BE2C (cell line): ENCODE measurements around the gene PRSS16.
"Not testable (repeated sequence)": the region's sequence is repeated elsewhere in the genome, so short reads cannot be mapped to it uniquely, and the experiment has no call there.

Source experiments
- DNase-seq: peaks from one replicate; pipeline ENCODE4 v3.0.0-alpha.2; 2020
- H3K27me3 ChIP-seq: fragments of 250-450 bp; sonication (Bioruptor Pico); 2 replicates; pipeline ENCODE4 v1.5.1; 2020; ENCODE audit warnings: mild to moderate bottlenecking
- H3K36me3 ChIP-seq: fragments of 250-450 bp; sonication (Bioruptor Pico); 2 replicates; pipeline ENCODE4 v1.5.1; 2020; ENCODE audit warnings: mild to moderate bottlenecking
- H3K4me1 ChIP-seq: fragments of 250-450 bp; sonication (Bioruptor Pico); 2 replicates; pipeline ENCODE4 v1.5.1; 2020
- H3K4me3 ChIP-seq: 2 replicates; pipeline ENCODE4 v1.5.1; 2011; ENCODE audit warnings: low read depth, low read length
- H3K9me3 ChIP-seq: fragments of 250-450 bp; sonication (Bioruptor Pico); 2 replicates; pipeline ENCODE4 v1.5.1; 2020
- TF ChIP-seq, protein P1 (sequence below): IDR thresholded peaks from 2 replicates; pipeline ENCODE4 v1.5.1; 2012; ENCODE audit warnings: mild to moderate bottlenecking, low read depth, low read length

The PRSS16 gene

GRCh38 chr6:27260836-27261375 lies 13.4 kb downstream of the PRSS16 start:
- Histone ChIP-seq H3K4me1 (no peaks in the 10 kb centered on the region), H3K27me3 (peaks cover 55% of the 10 kb centered on the region), H3K36me3 (no peaks in the 10 kb centered on the region), H3K4me3 (no peak overlapping the region), H3K9me3 (no peaks in the 10 kb centered on the region)
- DNase-seq, result no peak
- TF ChIP-seq, protein P1, sequence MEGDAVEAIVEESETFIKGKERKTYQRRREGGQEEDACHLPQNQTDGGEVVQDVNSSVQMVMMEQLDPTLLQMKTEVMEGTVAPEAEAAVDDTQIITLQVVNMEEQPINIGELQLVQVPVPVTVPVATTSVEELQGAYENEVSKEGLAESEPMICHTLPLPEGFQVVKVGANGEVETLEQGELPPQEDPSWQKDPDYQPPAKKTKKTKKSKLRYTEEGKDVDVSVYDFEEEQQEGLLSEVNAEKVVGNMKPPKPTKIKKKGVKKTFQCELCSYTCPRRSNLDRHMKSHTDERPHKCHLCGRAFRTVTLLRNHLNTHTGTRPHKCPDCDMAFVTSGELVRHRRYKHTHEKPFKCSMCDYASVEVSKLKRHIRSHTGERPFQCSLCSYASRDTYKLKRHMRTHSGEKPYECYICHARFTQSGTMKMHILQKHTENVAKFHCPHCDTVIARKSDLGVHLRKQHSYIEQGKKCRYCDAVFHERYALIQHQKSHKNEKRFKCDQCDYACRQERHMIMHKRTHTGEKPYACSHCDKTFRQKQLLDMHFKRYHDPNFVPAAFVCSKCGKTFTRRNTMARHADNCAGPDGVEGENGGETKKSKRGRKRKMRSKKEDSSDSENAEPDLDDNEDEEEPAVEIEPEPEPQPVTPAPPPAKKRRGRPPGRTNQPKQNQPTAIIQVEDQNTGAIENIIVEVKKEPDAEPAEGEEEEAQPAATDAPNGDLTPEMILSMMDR, result no peak

- TF ChIP-seq, protein P1, result no peak
- Histone ChIP-seq H3K4me3 (no peak overlapping the region), H3K36me3 (no peaks in the 10 kb centered on the region), H3K4me1 (no peaks in the 10 kb centered on the region), H3K27me3 (peaks cover 57% of the 10 kb centered on the region), H3K9me3 (no peaks in the 10 kb centered on the region)
- DNase-seq, result no peak
These were observed 16.4 kb downstream of the PRSS16 start for GRCh38 chr6:27263886-27264285.

- not testable (repeated sequence) for H3K4me3 ChIP-seq, H3K4me1 ChIP-seq, DNase-seq, H3K9me3 ChIP-seq, H3K36me3 ChIP-seq
- peaks cover 60% of the 10 kb centered on the region for H3K27me3 ChIP-seq
These were observed 19.5 kb downstream of the PRSS16 start for GRCh38 chr6:27267003-27267402.

GRCh38 chr6:27267857-27268434 lies 20.4 kb downstream of the PRSS16 start:
- Histone ChIP-seq H3K4me3 (peak overlapping the region; percentile 39), H3K27me3 (peaks cover 60% of the 10 kb centered on the region), H3K4me1 (no peaks in the 10 kb centered on the region), H3K9me3 (no peaks in the 10 kb centered on the region), H3K36me3 (no peaks in the 10 kb centered on the region)
- TF ChIP-seq, protein P1, result no peak
- no peak for DNase-seq

- H3K36me3 ChIP-seq, result no peaks in the 10 kb centered on the region
- H3K4me3 ChIP-seq, result no peak overlapping the region
- H3K4me1 ChIP-seq, result no peaks in the 10 kb centered on the region
- peaks cover 60% of the 10 kb centered on the region for H3K27me3 ChIP-seq
- DNase-seq, result no peak
- TF ChIP-seq, protein P1, result no peak
- no peaks in the 10 kb centered on the region for H3K9me3 ChIP-seq
These were observed 21.3 kb downstream of the PRSS16 start for GRCh38 chr6:27268803-27269202.

GRCh38 chr6:27273783-27274182 lies 26.3 kb downstream of the PRSS16 start:
- peaks cover 49% of the 10 kb centered on the region for H3K27me3 ChIP-seq
- no peaks in the 10 kb centered on the region for H3K9me3 ChIP-seq
- no peak overlapping the region for H3K4me3 ChIP-seq
- no peak for DNase-seq
- no peaks in the 10 kb centered on the region for H3K36me3 ChIP-seq
- H3K4me1 ChIP-seq, result no peaks in the 10 kb centered on the region
- TF ChIP-seq, protein P1, result no peak
